Liver (tissue), 3 donors: ENCODE measurements around the gene ASB11.

ENCODE experiments used
- GABPA ChIP-seq, 2 donors: IDR thresholded peaks in 1 of 2; conservative IDR thresholded peaks in 1 of 2; 2 replicates each; pipeline ENCODE4 v1.6.1; 2016; ENCODE audit warnings: antibody characterized with exemption in 2 of 2, mild to moderate bottlenecking in 1 of 2, moderate library complexity in 1 of 2
- TF ChIP-seq, protein P1 (sequence below): fragments of 150-350 bp; IDR thresholded peaks from 2 replicates; pipeline ENCODE4 v1.5.1; 2017; ENCODE audit warnings: improper control_type of control experiment, low read depth, low read length; ENCODE audit not compliant: missing input control
- donor health status: healthy.
- donor health status: healthy.

DNA sequence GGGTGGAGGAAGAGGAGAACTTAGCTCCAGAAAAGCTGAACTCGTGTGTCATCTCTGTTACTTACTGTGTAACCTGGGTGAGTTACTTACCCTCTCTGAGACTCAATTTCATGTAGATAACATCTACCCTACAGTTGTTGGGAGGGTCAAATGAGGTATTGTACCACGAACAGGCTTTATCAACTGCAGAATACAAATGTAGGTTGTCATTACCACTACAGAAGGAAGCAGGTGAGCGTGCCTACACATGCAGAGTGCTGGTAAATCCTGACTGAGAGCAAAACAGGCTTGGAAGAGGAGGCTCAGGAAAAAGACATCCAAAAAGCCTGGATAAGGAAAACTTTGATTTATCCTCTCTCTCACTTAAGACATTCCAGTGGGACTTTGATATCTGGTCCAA is 12.7 kb upstream of the ASB11 start:
- TF ChIP-seq GABPA (IDR thresholded peaks at IDR 0.05 in 1 of 2, conservative IDR thresholded peaks at IDR 0.05 in 1 of 2), result no peak
- TF ChIP-seq, protein P1, sequence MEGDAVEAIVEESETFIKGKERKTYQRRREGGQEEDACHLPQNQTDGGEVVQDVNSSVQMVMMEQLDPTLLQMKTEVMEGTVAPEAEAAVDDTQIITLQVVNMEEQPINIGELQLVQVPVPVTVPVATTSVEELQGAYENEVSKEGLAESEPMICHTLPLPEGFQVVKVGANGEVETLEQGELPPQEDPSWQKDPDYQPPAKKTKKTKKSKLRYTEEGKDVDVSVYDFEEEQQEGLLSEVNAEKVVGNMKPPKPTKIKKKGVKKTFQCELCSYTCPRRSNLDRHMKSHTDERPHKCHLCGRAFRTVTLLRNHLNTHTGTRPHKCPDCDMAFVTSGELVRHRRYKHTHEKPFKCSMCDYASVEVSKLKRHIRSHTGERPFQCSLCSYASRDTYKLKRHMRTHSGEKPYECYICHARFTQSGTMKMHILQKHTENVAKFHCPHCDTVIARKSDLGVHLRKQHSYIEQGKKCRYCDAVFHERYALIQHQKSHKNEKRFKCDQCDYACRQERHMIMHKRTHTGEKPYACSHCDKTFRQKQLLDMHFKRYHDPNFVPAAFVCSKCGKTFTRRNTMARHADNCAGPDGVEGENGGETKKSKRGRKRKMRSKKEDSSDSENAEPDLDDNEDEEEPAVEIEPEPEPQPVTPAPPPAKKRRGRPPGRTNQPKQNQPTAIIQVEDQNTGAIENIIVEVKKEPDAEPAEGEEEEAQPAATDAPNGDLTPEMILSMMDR, result no peak
